Stomach smooth muscle (tissue), 2 donors: ENCODE measurements around the gene SETD2.
"Not testable (repeated sequence)": the region's sequence is repeated elsewhere in the genome, so short reads cannot be mapped to it uniquely, and the experiment has no call there.

ENCODE experiments used
- H3K27ac ChIP-seq: one replicate; pipeline ENCODE4 v1.7.0; 2013; ENCODE audit warnings: mild to moderate bottlenecking, low read length, inconsistent platforms
- H3K27me3 ChIP-seq, 2 donors: one replicate each; pipeline ENCODE4 v1.7.0; 2013; ENCODE audit warnings: low read length in 2 of 2; ENCODE audit not compliant: insufficient read depth in 2 of 2, control insufficient read depth in 1 of 2
- H3K36me3 ChIP-seq, 2 donors: one replicate each; pipeline ENCODE4 v1.7.0; 2013; ENCODE audit warnings: low read length in 2 of 2; ENCODE audit not compliant: control insufficient read depth in 2 of 2, insufficient read depth in 2 of 2
- H3K4me1 ChIP-seq: one replicate; pipeline ENCODE4 v1.7.0; 2013; ENCODE audit warnings: low read length; ENCODE audit not compliant: control insufficient read depth, insufficient read depth
- H3K4me3 ChIP-seq, 2 donors: one replicate each; pipeline ENCODE4 v1.7.0; 2013; ENCODE audit warnings: low read length in 2 of 2
- H3K9ac ChIP-seq, 2 donors: one replicate each; pipeline ENCODE4 v1.7.0; 2013; ENCODE audit warnings: low read length in 2 of 2, mild to moderate bottlenecking in 1 of 2
- H3K9me3 ChIP-seq, 2 donors: one replicate each; pipeline ENCODE4 v1.7.0; 2013; ENCODE audit warnings: low read length in 2 of 2; ENCODE audit not compliant: control insufficient read depth in 2 of 2
- donor health status: healthy.
- donor health status: Pancreatic carcinoma.

Gene SETD2, protein sequence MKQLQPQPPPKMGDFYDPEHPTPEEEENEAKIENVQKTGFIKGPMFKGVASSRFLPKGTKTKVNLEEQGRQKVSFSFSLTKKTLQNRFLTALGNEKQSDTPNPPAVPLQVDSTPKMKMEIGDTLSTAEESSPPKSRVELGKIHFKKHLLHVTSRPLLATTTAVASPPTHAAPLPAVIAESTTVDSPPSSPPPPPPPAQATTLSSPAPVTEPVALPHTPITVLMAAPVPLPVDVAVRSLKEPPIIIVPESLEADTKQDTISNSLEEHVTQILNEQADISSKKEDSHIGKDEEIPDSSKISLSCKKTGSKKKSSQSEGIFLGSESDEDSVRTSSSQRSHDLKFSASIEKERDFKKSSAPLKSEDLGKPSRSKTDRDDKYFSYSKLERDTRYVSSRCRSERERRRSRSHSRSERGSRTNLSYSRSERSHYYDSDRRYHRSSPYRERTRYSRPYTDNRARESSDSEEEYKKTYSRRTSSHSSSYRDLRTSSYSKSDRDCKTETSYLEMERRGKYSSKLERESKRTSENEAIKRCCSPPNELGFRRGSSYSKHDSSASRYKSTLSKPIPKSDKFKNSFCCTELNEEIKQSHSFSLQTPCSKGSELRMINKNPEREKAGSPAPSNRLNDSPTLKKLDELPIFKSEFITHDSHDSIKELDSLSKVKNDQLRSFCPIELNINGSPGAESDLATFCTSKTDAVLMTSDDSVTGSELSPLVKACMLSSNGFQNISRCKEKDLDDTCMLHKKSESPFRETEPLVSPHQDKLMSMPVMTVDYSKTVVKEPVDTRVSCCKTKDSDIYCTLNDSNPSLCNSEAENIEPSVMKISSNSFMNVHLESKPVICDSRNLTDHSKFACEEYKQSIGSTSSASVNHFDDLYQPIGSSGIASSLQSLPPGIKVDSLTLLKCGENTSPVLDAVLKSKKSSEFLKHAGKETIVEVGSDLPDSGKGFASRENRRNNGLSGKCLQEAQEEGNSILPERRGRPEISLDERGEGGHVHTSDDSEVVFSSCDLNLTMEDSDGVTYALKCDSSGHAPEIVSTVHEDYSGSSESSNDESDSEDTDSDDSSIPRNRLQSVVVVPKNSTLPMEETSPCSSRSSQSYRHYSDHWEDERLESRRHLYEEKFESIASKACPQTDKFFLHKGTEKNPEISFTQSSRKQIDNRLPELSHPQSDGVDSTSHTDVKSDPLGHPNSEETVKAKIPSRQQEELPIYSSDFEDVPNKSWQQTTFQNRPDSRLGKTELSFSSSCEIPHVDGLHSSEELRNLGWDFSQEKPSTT (N-terminal part only)

GRCh38 chr3:47164007-47164881, at the start of gene SETD2:
TSS of gene SETD2 (minus strand) at chr3:47164113. CDS start at chr3:47163924, 189 bp downstream.
- Histone ChIP-seq H3K27me3 (no peaks in the 10 kb centered on the region), H3K4me3 (peak within 1 kb of the TSS; percentile 78 to 88), H3K9ac (peak within 1 kb of the TSS; percentile 85 to 90), H3K9me3 (no peaks in the 10 kb centered on the region), H3K36me3 (no peaks in the 10 kb centered on the region), H3K4me1 (peaks cover 29% of the 10 kb centered on the region), H3K27ac (peak within 1 kb of the TSS; percentile 85)

DNA sequence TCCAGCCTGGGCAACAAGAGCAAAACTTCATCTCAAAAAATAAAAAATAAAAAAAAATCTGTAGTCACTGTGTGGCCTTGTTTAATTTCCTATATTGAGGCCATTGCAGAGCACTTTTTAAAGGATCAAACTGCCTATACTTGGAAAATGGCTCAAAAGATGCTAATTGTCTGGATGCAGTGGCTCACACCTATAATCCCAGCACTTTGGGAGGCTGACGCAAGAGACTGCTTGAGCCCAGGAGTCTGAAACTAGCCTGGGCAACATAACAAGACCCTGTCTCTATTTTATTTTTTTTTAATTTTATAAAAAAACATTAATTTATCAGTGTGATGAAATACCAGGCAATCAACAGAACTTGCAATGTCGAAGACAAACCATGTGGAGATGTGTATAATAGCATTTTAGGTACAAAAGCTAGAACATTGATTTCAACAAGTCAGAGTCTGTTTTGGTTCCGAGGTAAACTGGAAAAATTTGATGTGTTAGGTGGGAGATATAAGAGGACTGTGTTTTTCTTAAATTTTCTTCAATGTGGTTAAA, 47.0 kb upstream of the SETD2 start:
- Histone ChIP-seq H3K36me3 (no peaks in the 10 kb centered on the region), H3K27me3 (no peaks in the 10 kb centered on the region), H3K9ac (no peak overlapping the region)

GRCh38 chr3:47206022-47206421, 42.1 kb upstream of the SETD2 start:
- H3K9me3 ChIP-seq, H3K9ac ChIP-seq, H3K4me3 ChIP-seq, H3K36me3 ChIP-seq, H3K27me3 ChIP-seq, H3K27ac ChIP-seq, H3K4me1 ChIP-seq: not testable (repeated sequence)

More for the DNA sequence above, 47.0 kb upstream of the SETD2 start:
- Histone ChIP-seq H3K9me3 (no peaks in the 10 kb centered on the region), H3K4me1 (no peaks in the 10 kb centered on the region), H3K4me3 (no peak overlapping the region), H3K27ac (no peak overlapping the region)

DNA sequence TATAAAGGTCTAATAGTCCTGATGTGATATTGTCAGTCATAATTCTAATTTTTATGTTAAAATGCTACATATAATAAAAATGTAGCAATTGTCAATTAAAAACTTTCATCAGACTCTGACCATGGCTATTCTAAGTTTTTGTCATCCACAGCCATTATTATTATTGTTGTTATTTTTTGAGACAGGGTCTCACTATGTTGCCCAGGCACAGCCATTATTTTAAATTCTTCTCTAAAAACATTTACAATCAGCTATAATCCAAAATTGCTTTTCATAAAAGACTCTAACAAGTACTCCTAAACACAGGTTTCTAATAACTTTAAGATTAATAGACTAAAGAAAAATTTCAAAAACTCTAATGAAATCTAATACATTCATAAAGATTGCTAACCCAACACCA, 41.0 kb upstream of the SETD2 start:
- Histone ChIP-seq H3K9ac (no peak overlapping the region), H3K4me3 (no peak overlapping the region), H3K4me1 (no peaks in the 10 kb centered on the region), H3K27ac (no peak overlapping the region), H3K9me3 (no peaks in the 10 kb centered on the region), H3K27me3 (no peaks in the 10 kb centered on the region), H3K36me3 (no peaks in the 10 kb centered on the region)

- no peak overlapping the region for H3K27ac ChIP-seq
- no peaks in the 10 kb centered on the region for H3K36me3 ChIP-seq
- no peaks in the 10 kb centered on the region for H3K9me3 ChIP-seq
- no peaks in the 10 kb centered on the region for H3K4me1 ChIP-seq
- no peak overlapping the region for H3K9ac ChIP-seq
- H3K27me3 ChIP-seq: no peaks in the 10 kb centered on the region
- no peak overlapping the region for H3K4me3 ChIP-seq
These were observed 38.6 kb upstream of the SETD2 start for GRCh38 chr3:47202542-47202941.

DNA sequence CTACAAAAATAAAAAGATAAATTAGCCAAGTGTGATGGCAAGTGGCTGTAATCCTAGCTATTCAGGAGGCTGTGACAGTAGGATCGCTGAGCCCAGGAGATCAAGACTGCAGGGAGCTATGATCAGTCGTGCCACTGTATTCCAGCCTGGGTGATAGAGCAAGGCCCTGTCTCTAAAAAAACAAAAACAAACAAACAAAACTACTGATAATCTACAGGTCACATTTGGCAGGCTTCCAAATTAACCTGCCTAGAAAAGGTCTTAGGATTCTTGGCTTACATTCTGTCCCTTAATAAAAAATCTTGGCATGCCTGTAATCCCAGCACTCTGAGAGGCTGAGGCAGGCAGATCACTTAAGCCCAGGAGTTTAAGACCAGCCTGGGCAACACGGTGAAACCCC, 33.4 kb upstream of the SETD2 start:
- no peaks in the 10 kb centered on the region for H3K27me3 ChIP-seq
- H3K4me1 ChIP-seq: no peaks in the 10 kb centered on the region
- no peak overlapping the region for H3K4me3 ChIP-seq
- no peaks in the 10 kb centered on the region for H3K9me3 ChIP-seq
- H3K27ac ChIP-seq: no peak overlapping the region
- no peak overlapping the region for H3K9ac ChIP-seq
- no peaks in the 10 kb centered on the region for H3K36me3 ChIP-seq

DNA sequence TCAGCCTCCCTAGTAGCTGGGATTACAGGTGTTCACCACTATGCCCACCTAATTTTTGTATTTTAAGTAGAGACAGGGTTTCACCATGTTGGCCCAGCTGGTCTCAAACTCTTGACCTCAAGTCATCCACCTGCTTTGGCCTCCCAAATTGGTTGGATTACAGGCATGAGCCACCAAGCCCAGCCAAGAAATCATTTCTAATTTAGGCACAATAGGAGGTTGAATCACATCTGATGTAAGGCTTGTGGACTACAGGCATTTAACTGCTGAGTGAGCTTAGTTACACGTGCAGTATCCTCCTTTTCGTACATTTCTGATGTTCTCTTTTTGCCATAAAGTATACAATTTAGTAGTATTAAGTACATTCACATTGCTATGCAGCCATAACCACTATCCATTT, 31.1 kb upstream of the SETD2 start:
- H3K27me3 ChIP-seq: no peaks in the 10 kb centered on the region
- no peaks in the 10 kb centered on the region for H3K4me1 ChIP-seq
- no peak overlapping the region for H3K4me3 ChIP-seq
- no peaks in the 10 kb centered on the region for H3K36me3 ChIP-seq
- no peak overlapping the region for H3K9ac ChIP-seq
- H3K27ac ChIP-seq: no peak overlapping the region
- H3K9me3 ChIP-seq: no peaks in the 10 kb centered on the region

DNA sequence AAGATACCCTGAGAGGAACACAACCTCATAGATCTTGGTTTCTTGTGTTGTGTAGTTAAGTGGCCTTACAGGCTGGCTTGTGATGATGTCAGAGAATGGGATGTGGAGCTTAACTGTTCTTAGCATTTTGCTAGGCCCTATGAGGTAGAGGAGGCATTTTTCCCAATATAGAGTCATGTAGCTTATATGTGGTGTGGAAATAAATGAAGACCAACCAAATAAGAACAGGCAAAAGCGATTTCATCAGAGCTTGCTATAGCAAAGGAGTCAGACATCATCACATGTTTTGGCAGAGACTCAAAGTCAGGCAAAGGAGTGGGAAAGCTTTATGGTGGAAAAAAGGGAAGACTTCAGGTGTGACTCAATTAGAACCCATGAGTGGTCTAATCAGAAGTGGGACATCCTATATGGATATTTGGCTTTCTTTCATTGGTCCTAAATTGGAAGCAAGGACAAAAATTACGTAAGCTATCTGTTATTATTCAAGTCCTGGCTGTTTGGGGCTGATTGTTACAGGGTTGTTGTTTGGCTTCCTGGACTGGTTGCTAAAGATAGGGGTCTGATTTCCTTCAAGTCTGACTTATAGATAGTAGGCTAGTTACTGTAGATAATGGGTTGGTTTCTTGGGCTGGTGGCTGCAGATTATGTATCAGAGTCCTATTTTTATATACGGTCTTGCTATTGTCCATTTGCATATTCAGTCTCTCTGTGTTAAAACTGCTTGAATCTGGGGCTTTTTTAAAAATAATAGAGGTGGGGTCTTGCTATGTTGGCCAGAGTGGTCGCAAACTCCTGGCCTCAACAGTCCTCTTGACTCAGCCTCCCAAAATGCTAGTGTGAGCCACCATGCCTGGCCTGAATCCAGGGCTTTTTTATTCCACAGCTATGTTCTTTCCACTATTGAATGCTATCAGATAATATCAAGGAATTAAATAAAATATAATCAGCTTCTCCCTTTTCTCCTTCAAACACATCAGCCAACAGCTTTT, 30.3 kb upstream of the SETD2 start:
- H3K27me3 ChIP-seq: no peaks in the 10 kb centered on the region
- H3K27ac ChIP-seq: no peak overlapping the region
- H3K4me3 ChIP-seq: no peak overlapping the region
- no peaks in the 10 kb centered on the region for H3K9me3 ChIP-seq
- no peaks in the 10 kb centered on the region for H3K4me1 ChIP-seq
- H3K36me3 ChIP-seq: no peaks in the 10 kb centered on the region
- H3K9ac ChIP-seq: no peak overlapping the region

DNA sequence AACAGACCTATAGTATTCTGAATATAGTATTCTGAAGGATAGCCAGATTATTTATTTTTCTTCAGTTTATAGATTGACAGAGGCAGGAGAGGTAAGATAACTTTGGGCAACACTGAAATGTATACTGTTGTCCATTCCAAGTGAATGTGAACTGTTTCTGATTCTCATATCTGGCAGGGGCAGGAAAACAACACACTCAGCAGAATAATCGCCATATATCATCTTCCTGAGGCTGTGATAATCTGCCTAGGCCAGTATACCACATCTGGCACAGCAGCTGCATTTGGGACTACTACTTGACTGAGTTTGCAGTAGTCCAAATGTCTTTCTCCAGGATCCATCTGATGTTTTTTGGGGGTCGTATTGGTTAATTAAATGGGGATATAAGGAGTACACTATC, 22.4 kb upstream of the SETD2 start:
- no peak overlapping the region for H3K27ac ChIP-seq
- H3K36me3 ChIP-seq: peaks cover 0 to 3% of the 10 kb centered on the region in 2 donors
- H3K4me1 ChIP-seq: no peaks in the 10 kb centered on the region
- no peaks in the 10 kb centered on the region for H3K9me3 ChIP-seq
- H3K27me3 ChIP-seq: no peaks in the 10 kb centered on the region
- H3K4me3 ChIP-seq: no peak overlapping the region
- no peak overlapping the region for H3K9ac ChIP-seq
